DOHH2 (cell line): ENCODE data around the gene MCIDAS.

ENCODE experiments used
- EZH2phosphoT487 ChIP-seq: fragments of 200-600 bp; sonication (generic); IDR thresholded peaks from 2 replicates; pipeline ENCODE4 v1.6.1; 2017; ENCODE audit warnings: borderline replicate concordance, mild to moderate bottlenecking, antibody characterized with exemption, low read length, moderate library complexity, mixed read lengths
- TF ChIP-seq, protein P1 (sequence below): fragments of 200-600 bp; sonication (generic); IDR thresholded peaks from one replicate; pipeline ENCODE4 v1.5.1; 2014; ENCODE audit warnings: antibody characterized with exemption, mild to moderate bottlenecking, low read depth, low read length; ENCODE audit not compliant: poor library complexity, severe bottlenecking

DNA sequence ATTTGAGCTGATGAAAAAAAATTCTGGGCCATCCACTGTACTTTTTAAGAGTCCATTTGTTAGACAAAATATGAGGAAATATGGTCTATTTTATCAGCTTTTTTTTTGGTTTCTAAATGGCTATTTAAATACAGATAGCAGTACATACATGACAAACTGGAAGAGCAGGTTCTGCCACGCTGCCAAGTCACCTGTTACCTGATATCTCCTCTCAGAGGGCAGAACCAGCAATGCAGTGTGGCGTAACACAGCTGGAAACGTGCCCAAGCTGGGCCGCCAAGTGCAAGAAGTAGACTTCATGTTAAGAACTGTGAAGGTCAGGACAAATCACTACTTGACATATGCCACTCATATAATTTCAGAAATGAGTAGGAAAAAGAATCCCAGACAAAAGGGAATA, 8.1 kb downstream of the MCIDAS start:
- TF ChIP-seq, protein P1, sequence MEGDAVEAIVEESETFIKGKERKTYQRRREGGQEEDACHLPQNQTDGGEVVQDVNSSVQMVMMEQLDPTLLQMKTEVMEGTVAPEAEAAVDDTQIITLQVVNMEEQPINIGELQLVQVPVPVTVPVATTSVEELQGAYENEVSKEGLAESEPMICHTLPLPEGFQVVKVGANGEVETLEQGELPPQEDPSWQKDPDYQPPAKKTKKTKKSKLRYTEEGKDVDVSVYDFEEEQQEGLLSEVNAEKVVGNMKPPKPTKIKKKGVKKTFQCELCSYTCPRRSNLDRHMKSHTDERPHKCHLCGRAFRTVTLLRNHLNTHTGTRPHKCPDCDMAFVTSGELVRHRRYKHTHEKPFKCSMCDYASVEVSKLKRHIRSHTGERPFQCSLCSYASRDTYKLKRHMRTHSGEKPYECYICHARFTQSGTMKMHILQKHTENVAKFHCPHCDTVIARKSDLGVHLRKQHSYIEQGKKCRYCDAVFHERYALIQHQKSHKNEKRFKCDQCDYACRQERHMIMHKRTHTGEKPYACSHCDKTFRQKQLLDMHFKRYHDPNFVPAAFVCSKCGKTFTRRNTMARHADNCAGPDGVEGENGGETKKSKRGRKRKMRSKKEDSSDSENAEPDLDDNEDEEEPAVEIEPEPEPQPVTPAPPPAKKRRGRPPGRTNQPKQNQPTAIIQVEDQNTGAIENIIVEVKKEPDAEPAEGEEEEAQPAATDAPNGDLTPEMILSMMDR, result no peak
- no peak for TF ChIP-seq EZH2phosphoT487
